ENCODE data around the gene SEMA4D.

Gene SEMA4D

DNA sequence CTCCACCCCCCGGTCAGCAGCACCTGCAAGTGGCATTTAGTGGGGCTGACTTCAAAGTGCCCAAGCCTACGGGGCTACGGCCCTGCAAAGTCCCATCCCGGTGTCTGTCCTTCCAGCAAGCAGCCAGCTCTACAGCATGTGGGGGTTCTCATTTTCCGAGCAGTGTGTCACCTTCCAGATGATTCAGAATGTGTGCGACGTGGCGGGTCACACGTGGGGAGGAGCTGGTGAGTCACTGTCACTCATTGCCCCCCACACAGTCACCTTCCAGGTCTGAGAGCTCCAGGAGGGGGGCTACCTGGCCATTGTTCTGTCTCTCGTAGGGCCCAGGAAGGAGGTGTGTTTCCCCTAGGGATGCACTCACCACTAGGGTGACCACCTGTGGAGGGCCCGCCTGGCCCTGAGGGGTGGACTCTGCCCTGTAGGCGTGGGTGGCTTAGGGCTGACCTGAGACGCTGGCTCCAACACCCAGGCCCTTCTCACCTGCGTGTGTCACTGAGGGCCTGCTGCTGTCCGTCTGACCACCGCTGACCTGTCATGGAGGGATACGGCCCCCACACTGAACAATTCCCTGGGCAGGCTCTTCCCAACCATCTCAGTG is 70.2 kb downstream of the SEMA4D start:
- no peak for DNase-seq

DNA sequence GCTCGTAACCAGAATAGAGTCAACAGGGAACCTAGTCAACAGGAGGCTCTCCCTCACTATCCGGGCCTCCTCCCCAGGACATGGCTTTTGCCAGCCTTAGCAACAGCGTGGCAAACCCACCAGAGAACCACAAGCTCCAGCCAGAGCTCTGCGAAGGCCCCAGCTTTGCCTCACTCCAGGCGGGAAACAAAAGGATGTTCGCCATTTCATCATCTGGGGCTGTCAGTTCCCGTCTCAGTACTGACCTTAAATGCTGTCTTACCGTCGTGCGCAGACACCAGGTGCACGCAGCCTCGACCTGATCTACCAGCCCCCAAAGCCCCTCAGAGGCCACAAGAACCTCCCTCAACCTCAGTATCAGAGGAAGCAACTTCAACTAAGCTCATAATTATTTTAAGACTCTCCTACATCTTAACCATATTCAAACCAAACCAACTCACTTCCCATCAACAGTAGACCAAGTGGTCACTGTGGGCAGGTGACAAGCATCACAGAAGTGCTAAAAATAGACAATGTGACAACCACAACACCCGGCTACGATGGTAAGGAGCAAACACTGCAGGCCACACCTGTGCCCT is 71.4 kb downstream of the SEMA4D start:
- DNase-seq, result no peak

DNA sequence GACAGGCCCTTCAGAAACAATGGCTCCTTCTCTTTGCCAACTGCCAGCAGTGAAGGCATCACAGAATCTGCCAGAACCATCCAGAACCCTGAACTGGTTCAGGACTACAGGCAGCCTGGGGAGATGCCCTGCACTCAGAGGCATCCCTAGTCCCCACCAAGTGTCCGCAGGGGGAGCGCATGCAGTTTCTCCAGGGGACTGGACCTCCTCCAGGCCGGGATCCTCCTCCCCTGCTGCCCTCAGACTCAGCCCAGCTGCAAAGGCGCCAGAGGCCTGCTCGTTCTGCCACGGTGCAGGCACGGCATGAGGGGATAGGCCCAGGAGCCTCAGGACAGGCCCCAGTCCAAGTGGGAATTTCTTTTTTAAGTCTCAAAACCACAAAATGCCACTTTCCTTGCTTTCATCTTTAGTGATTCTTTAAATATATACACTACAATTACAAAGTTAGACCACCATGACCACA is 72.0 kb downstream of the SEMA4D start:
- DNase-seq, result no peak

DNA sequence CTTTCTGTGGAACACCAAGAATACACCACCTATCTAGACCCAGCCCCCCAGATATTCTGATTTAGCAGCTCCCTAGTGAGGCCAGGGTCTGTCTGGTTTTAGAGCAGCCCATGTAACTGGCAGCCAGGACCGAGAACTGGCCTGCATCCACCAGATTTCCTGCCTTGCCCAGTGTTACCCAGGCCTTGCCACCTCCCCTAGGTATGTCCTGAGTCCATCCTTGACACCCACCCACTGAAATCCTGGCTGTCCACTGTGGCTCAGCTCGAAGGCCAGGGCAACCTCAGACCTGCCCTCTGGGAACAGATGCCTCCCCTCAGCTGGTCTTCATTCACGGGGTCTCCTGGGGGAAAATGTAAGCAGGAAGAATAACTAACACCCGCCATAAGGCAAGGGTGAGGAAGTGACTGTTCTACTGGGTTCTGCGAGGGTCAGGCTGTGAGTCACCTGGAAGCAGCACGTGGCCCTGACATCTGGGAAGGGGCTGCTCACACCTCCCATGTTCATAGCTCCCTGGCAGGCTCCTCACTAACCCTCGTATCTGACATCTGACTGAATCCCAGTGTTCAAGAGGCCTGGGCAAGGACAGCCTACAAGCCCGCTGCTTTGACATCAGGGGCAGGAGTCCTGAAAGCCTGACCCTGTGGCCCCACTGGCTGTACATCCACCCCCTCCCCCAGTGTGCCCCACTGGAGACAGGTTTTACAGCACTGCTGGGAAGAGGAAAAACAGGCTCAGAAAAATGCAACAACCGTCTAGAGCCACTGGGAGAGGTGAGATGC is 72.7 kb downstream of the SEMA4D start:
- DNase-seq, result no peak

DNA sequence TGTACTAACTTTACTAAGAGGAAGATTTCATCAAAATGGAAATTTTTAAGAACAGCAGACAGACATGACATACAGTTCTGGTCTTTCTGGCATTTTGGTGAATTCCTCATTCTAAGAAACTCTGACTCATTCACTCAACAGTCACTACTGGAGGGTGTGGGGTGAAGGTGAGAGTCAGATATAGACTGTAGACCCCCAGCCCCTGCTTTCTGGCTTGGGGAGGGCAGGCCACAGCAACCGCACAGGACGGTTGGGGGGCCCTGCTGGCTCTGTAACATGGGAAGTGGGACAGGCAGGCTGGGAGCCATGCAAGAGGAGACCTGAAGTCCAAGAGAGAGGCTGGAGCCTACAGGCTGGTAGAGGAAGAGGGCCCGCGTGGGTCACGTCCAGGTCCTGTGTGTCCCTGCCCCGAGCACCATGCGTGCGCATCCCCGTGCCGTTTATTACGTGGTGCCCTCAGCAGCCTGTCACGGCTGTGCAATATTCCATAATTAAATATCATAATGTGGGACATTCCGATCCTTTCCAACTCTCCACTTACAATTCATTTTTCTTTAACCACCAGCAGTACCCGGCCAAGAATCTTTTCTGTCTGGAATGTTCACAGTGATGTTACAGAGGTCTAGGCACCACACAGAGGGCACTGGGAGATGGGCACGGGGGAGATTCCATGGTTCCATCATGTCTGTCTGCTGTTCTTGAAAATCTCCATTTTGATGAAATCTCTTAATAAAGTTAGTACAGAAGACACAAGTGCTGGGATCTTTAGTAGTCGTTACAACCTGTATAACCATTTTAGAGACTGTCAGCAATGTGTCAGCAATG is 75.5 kb downstream of the SEMA4D start:
- DNase-seq, result no peak

DNA sequence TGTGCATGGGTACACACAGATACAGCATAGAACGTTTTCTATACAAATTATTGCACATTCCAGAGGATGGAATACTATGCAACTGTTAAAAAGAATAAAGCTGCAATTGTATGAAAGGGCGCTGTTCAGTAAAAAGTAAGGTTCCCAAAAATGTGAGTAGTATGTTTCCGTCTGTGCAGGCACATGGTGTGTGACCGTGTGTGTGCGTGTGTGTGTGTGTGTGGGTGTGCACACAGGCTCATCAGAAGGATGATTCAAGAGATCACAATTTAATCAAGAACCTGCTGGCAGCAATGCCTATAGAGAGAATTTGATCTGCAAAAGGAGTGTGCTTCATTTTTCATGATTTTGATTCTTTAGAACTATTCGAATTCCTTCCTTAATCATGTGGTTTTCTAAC is 76.3 kb downstream of the SEMA4D start:
- DNase-seq, result no peak

DNA sequence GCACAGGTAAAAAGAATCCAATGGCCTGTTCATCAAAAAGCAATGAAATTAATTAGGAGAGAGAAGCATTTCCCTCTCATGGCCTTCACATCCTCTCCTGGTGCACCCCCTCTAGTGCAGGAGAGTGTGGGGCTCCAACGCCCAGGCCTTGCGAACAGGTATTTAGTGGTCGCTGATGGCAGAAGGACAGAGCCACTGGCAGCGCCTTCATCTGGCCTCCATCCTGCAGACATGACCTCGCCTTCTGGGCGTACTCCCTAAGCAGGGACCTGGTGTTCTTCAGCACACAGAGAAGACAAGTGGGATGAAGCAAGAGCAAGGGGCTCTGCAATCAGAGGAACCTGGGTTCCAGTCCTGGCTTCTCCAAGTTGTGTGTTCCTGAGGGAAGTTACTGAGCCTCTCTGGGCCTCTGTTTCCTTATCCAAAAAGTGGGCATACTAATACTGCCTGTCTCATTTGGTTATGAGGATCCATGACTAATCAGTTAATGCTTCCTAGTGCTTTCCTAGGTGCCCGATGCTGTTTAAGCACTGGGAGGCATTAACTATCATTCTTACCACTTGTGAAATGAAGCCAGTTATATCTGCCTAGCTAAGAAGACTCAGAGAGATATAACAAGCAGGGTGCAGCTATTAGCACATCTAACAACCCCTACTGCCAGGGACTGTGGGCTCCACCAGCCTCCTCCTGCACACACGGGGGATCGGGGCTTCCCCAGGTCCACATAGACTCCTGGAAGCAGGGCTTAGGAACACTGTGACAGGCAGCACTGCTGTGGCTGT is 77.3 kb downstream of the SEMA4D start:
- DNase-seq, result no peak

DNA sequence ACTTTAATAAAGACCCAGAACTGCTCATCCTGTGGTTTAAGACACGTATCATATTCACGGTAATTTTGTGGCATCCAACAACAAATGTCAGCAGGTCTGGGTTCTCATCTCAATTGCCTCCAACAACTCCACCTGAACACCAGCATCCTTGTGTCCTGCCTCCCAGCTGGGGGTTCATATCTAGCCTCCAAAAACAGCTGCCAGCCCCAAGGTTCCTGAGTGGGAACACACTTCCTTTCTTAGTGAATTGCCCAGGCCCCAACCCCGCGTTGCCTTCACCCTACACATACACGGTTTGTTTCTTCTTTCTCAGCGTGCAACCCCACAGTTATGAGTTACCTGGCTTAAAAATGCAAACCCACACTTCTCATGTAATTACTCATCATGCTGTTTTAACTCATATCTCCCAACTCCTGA is 77.9 kb downstream of the SEMA4D start:
- DNase-seq, result no peak

DNA sequence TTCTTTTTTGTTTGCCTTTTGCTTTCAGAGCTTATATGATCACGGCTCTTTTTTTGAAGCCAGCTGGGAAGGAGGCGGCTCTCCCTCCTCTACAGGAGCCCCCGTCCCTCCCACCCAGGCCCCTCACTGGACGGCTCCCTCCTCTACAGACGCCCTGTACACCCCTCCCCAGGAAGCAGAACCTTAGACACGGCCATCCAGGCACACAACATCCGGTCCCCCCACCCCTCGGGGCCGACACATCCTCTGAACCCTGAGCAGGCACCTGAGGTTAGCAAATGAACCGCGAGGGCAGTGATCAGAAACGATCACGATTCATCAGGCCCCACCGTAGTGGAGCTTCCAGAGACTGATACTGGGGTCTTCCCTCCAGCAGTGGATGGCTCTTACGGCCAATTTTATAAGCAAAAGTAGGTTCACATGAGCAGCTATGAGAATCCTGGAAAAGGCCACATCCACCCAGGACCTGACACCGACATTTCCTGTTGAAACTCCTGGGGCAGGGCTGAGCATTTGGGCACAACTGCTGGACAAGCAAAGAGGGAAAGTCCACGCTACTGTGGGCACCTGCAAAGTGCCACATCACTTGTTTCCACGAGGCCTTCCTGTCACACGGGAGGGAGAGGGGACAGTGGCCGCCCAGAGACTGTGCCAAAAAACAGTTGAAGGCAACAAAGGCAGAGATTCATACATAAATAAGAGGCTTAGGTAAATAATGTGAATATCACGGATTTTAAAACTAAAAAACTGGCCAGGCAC is 78.9 kb downstream of the SEMA4D start:
- DNase-seq, result no peak

DNA sequence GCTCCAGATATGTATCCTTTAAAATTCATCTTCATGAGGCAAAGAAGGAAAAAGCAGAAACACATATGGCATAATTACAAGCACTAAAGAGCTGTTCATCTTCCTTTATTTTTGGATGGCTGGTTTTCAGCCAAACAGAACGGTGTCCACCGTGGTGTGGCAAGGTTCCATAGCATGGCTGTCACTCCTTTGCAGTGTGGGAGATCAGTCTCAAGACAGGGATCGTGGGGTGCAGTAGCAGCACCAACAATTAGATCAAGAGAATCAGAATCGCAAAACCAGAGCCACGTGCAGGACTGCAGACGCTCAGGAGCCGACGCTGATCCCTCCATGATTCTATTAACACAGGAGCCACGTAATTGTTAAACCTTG is 79.5 kb downstream of the SEMA4D start:
- DNase-seq, result no peak

DNA sequence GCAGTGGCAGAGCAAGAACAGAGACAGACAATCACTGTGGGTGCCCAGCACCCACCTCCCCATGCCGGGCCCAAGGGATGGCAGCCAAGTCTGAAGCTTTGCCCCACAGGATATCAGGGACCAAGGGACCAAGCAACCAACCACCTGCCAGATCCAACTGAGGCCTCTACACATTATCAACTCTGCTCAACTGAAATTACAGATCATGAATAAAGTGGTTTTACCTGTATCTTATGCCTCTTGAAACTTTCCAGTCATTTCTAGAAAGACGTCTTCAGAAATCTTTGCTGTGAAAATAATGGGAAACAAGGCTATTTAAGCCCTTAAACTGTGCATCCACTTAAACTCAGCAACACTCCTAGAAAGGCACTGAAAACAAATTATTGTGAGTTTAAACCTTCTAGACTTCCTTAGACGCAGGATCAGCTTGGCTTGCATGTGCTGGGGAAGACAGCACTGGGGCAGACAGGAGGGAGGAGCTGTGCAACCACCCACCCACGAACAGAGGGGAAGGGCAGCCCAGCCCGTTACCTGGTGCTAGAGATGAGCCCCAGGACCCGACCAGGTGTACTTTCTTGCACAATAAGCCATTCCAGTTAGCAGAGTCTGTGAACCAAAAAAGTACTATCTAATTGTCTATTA is 80.0 kb downstream of the SEMA4D start:
- no peak for DNase-seq

DNA sequence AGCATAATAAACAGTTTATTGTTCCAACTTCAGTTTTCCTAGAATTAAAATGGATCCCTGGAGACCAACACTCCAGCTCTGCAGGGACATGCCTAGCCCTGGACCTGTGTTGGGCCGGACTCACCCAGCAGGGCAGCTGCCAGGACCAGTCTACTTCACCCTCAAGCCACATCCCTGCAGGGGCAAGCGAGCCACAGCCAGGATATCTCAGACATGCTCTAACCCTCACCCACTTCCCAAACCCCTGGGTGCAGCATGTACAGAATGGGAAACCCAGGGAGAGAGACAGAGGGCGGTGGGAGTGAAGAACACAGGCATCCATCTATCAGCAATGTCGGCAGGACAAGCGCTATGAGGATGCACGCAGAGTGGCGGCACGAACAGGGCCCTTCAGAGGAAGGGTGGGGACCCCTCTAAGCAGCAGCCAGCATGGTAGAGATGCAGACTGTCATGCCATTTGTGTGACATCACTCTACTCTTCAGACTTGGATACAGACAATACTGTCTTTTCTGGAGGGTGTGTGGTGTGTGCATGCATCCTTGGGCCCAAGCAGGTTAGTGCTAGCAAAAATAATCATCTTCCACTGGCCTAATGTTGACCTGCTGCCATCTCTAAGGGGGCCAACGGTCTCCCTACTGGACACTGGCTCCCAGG is 83.1 kb downstream of the SEMA4D start:
- DNase-seq, result no peak

DNA sequence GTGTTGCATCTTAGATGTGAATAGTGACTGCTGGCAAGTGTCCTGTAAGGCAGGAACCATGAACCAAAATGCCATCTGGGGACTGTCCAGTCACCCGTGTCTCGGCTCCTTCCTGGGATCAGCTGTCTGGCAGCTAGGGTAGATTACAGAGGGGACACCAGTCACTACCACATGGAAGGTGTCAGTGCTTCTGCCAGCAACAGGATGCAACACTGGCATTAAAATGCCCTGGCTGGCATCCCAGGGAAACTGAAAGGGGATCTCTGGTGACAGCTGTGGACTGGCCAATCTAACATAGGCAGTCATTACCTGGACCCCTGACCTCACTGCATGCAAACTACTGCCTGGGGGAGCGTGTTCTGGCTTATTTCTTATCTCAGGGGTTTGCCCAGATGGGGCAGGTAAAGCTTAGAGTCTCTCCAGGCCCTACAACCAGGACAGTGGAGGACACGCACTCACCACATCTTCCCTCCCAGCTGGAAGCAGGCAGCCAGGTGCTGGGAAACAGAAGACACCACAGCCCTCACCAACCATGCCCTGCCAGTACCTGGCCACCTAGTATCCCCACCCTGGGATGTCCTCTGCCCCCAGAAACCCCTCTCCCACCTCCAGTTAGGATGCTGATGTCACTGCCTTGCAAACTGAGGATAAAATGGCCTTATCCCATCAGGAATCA is 83.8 kb downstream of the SEMA4D start:
- no peak for DNase-seq

DNA sequence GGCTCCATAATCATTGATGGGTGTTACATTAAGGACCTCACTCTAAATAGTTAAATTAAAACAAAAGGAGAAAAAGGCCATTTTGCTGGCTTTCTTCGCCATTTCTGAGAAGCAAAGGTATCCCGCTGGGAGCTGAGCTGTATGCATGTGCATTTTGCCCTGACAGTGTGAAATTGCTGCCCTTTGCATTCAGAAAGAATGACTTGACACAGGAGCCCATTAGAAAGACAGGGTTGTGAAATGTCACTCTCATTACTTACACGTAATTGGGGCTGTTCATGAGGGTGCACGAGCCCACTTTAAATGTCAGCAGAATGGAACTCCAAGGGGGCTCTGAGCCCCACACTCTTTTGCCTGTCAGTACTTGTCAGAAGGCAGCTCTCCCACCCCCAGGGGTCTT is 85.0 kb downstream of the SEMA4D start:
- no peak for DNase-seq

DNA sequence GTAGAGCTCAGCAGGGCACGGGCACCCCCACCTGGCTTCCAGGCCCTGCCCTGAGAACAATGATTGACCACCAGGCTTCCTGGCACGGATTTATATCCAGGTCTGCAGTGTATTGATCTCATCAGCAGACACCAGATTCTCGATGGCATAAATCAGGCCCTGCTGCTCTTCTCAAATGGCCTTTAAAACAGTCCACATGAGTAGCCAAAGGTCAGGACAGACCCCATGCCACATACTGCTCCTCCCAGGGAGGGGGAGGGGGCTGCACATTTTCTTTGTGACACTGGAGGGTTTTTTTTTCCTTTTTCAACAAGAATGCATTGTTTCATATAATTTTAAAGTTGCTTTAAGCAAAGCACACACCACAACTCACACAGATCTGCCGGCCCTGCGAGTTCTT is 85.4 kb downstream of the SEMA4D start:
- DNase-seq, result no peak

DNA sequence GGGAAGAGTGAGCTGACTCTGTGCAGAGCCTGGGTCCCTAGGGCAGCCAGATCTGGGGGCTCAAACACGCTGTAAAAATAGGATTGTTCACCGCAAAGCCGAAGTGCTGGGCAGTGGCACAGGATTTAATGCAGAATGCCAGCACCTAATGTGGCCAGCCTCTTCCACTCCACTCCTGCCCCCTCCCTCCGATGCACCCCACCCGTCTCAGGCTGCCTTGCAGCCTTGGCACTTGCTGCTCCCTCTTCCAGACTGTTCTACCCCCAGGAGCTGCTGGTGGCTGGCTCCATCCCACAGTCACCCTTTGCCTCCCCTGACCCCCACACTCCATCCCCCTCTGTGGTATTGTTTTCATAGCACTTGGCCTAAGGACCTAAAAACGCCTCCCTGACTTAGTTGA is 86.2 kb downstream of the SEMA4D start:
- DNase-seq, result no peak

DNA sequence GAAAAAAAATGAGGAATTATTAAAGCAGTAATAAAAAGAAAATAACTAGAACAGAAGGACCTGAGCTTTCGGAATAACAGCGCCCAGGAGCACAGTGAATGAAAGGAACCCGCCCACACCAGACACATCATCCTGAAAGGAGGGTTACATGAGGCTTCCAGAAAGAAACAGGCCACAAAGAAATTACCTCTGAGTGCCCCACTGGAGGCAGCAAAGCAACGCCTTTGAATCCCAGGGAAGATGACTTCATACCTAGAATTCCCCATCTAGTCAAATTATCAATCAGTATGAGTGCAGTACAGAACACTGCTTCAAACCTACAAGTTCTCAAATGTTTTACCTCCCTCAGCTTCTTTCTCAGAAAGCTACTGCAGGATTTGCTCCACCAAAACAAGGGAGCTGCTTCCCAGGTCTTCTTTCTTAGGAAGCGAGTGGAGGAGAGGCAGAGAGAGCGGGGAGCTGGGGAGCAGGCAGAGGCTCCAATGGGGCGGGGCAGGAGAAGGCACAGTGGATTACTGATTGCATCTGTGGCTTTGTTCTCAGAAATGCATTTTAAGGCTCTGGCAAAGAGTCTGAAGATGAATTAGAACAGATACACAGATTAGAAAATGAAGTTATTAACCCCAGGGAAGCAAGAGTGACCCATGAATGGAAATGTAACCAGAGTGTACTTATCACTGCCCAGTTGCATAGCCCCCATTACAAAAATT is 87.1 kb downstream of the SEMA4D start:
- no peak for DNase-seq

DNA sequence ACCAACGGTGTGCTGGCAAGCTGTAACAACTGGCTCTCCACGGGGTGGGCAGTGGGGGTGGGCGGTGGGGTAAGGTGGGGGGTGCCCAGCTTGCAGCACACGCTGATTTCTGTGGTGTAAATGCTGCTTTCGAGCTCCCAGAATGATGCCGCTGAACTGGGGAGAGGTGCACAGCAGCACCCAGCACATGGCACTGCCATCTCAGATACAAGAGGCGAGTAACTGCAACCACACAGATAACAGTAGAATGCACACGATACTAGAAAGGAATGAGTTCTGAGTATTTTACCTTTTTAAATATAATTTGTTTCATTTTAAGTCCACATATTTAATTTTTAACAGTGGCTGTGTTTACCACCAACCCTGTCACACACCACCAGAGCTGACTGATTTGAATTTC is 87.9 kb downstream of the SEMA4D start:
- no peak for DNase-seq

DNA sequence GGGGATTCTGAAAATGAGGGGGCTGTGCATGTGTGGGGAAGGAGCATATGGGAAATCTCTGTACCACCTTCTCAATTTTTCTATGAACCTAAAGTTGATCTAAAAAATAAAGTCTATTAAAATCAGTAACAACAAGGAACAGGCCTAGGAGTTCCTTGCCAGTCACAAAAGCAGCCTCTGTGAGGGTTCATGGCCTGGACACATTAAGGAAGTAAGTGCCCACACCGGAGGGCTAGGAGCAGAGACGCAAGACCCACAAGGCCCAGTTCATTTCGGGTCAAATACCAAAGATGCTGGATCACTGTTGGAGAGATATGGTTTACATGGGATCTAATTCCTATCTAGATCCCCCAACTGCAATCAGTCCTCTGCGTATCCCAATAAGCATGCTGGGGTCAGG is 88.4 kb downstream of the SEMA4D start:
- DNase-seq, result no peak
